GM19043 (cell line): ENCODE data around the gene ANKRD11.

Source experiments
- ATAC-seq: cut with Tn5 transposase; IDR thresholded peaks from one replicate; pipeline ENCODE4 v1.9.1; 2021; ENCODE audit warnings: low read depth; ENCODE audit not compliant: unreplicated experiment

Gene ANKRD11

DNA sequence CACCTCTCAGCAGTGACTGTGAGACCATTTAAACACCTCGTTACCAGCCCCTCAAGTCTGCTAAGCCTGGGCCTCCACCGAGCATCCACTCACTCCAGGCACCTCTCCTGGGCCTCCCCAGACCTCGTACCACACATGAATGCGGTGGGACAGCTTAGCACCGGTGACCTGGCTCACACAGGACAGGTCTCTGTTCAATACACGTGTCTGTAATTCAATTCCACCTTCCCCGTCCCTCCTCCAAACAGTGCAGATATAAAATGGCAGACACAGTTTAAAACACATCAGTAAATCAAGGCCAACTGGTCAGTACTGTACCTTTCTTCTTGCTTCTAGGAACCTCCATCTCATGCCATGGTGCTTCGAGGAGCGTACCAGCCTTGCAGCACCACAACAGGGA lies 199.0 kb downstream of the ANKRD11 start:
- no peak for ATAC-seq

DNA sequence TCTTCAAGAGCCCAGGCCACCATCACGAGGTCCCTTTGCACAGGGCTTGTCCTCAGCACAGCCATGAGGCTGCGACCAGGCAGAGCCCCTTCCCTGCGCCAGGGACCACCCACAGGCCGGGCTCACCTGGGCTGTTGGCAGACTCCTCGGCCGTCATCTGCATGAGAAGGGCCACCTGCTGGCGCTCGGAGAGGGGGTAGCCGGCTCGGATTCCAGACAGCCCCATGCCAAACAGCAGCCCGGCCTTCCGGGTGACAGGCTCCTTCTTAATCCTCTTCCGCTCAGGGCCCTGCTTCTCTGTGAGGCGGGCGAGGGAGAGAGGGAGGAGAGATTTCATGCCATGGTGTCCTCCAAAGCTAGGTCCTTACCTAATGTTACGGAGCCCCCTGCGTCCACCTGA lies 199.5 kb downstream of the ANKRD11 start:
- no peak for ATAC-seq

DNA sequence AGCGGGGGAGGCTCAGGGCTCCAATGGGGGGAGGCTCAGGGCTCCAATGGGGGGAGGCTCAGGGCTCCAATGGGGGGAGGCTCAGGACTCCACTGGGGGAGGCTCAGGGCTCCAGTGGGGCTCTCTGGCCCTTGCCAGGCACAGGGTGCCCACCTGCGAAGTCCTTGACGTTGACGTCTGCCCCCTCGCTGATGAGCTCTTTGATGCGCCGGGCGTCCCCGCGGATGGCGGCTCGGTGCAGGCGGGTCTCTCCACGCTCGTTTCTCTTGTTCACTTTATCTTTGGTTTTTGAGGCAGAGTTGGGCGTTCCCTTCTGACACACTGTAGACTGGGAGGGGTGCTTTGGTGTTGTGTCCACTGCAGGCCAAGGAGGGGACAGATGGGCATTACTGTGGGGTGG lies 199.9 kb downstream of the ANKRD11 start:
- ATAC-seq, result no peak

DNA sequence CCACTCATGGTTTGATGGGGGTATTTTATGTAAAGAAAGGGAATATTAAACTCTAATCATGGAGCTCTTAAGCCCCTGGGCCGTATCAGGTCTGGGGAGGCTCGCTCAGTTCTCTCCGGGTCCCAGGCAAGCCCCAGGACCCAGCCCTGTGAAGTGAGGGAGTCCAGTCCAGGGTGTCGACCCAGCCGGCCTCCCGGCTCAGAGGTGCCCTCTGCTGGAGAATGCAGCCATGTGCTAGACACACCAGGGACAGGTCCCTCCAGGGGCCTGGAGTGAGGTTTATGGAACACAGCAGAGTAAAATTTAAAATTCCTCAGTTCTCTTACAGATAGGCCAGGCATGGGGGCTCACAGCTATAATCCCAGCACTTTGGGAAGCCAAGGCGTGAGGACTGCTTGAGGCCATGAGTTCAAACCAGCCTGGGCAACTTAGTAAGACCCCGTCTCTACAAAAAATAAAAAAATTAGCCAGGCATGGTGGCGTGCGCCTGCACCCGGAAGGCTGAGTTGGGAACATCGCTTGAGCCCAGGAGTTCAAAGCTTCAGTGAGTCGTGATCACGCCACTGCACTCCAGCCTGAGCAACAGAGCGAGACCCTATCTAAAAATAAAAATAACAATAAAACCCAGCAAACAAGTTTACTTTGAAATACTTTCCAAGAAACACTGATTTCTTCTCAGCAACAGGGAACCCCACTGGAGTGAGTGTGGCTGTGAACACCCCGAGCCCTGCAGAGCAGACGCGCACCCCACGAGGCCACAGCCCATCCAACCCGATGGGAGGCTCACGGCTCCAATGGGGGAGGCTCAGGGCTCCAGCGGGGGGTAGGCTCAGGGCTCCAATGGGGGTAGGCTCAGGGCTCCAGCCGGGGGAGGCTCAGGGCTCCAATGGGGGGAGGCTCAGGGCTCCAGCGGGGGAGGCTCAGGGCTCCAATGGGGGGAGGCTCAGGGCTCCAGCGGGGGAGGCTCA lies 200.6 kb downstream of the ANKRD11 start:
- no peak for ATAC-seq

DNA sequence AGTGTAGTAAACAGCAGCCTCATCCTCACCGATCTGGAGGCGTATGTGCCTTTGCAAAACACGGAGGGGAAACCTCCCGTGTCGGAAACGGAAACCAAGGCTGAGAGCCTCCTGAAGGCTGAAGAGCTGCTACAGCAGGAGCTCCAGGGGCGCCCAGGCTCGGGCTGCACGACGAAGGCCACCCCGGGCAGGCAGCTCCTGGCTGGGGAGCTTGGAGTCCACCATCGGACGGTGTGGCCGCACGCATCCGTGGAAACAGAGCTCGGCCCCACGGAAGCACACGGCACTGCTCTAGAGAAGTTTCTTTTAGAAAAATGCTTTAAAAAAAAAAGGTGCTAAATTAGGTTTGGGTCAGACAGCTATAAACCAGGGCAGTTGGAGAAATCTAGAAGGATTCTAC lies 201.4 kb downstream of the ANKRD11 start:
- no peak for ATAC-seq

DNA sequence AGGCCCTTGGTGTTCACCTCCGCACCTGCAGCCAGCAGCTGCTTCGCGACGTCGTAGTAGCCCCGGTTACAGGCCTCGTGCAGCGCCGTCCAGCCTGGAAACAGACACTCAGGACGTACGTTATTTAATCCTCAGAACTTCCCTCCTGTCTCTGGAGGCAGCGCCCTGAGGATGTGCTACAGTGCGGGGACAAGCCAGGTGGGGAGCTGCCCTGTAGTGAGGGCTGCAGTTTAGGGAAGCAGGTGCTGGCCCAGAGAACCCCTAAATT lies 201.8 kb downstream of the ANKRD11 start:
- ATAC-seq, result no peak

DNA sequence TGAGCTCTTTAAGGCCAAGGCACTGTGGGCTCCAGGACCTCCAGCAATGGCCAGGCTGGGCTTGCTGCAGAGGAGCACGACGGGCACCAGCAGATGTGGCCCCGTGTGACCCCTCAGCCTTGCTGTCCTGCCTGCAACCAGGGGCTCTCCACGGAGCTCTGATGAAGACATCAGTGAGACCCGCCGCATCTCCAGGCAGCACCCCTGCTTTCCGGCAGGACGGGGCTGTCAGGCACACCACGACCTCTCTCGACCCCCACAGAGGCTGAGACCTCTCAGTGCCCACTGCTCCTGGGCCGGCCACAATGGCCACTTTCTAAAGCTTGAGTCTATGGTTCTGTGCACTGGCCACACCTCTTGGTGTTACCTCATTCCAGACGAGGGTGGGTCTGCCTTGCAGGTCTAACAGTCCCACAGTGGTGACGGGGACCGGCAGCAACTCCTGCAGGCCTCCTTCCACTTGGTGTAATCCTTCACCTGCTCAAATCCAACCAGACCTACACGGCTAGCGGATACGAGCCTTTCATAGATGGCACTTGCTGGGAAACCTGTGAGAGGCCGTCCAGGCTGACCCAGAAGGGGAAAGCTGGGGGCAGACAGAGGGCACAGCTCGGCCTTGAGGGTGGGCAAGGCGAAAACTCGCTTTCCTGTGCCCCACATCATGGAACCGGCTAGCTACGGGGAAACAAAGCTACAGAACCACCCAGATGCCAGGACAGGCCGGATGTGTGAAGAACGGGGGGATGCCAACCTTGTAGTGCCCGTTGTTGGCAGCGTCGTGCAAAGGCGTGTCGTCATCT lies 202.4 kb downstream of the ANKRD11 start:
- no peak for ATAC-seq

DNA sequence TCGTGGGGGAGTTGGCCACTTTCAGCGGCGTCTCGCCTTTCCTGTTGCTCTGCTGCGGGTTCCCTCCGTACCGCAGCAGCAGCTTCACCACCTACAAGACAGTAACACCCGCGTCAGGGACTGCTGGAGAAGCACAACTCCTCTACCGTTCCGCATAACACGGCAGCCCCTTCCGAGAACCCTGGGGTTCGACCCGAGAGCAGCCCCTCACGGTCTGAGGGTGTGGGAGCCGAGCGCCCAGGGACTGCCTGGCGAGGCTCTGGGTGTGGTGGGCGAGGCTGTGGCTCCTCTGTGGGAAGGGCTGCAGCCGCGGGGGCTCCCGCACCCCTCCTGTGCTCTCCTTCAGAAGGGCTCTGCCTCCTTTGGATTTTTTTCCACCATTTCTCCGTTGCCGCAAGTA lies 204.3 kb downstream of the ANKRD11 start:
- no peak for ATAC-seq

DNA sequence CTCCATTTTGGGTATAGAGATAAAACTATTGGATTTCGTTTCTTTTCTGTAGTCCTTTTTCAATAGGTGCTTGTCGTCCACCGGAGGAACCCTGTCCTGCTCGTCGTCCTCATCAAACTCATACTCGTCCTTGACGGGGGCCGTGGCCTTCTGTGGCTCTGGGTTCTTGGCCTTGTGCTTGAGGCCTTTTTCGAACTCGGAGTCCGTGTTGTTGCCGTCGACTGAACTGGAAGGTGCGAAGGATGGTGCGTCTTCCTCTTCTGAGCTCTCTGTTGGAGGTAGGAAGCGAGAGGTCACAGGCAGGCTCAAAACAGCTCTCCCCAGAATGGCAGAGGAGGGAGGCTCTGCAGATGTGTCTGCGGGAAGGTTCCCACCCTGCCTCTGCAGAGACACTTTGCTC lies 205.0 kb downstream of the ANKRD11 start:
- no peak for ATAC-seq

DNA sequence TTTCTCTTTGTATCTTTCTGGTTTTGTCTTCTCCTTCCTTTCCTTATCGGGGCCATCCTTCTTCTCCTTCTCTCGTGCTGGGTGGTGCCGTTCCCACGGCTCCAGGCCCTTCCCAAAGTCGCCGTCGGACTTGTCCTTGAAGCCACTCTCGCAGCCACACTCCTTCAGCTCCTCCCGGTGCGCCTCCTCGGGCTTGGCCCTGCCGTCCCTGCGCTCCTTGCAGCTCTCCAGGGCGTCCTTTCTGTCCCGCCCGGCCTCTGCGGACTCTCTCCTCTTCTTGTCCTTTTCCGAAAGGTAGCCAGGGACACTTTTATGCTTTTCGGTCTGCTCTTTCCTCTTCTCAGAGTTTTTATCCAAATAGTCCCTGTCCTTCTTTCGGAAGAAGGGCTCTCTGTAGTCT lies 206.9 kb downstream of the ANKRD11 start:
- no peak for ATAC-seq

DNA sequence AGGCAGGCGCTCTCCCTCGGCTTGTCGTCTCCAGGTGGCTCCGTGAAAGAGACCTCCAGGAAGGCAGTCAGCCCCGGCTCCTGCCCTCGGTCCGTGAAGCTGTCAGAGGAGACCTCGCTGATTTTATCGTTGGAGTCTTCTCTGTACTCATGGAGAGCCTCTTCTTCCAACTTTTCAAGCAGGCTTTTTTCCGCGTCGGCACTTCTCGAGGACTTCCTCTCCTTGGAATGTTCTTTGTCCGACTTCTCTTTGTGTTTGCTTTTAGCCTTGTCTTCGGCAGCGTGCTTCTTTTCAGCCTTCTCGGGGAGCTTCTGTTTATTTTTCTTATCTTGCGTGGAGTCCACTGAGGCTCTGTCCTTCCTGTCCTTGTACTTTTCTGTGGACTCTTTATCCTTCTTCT lies 207.8 kb downstream of the ANKRD11 start:
- no peak for ATAC-seq

DNA sequence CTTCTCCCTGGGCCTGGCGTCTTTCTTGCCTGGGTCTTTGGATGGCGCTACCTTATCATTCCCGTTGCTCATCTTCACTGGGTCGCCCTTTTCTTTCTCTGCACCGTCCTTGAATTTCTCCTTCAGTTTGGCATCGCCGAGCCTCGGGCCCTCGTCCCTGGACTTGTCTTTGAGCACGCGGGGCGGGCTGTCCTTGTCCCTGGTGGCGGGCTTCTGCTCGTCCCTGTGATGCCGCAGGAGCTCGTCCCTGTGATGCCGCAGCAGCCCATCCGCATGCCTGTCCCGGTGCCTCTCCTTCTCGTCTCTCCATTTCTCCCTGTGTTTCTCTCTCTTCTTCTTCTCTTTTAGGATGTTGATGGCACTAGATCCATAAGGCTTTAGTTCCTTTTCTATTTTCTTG lies 208.5 kb downstream of the ANKRD11 start:
- ATAC-seq, result no peak

DNA sequence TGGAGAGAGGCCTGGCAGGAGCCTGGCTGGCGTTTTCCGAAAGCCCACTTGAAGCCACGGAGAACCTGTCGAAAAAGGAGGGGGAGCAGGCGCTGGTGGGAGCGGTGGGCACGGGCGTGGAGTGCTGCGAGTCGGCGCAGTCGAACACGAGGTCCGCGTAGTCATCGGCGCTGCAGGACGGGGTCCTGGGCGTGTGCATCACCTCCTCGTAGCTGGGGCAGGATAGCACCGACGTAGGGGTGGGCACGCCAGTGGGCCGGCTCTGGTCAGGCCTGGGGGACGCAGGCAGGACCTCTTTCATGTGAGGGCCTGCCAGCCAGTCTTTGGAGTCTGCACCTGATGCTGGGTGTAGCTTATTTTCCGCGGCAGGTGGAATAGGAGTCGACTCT lies 209.2 kb downstream of the ANKRD11 start:
- no peak for ATAC-seq

DNA sequence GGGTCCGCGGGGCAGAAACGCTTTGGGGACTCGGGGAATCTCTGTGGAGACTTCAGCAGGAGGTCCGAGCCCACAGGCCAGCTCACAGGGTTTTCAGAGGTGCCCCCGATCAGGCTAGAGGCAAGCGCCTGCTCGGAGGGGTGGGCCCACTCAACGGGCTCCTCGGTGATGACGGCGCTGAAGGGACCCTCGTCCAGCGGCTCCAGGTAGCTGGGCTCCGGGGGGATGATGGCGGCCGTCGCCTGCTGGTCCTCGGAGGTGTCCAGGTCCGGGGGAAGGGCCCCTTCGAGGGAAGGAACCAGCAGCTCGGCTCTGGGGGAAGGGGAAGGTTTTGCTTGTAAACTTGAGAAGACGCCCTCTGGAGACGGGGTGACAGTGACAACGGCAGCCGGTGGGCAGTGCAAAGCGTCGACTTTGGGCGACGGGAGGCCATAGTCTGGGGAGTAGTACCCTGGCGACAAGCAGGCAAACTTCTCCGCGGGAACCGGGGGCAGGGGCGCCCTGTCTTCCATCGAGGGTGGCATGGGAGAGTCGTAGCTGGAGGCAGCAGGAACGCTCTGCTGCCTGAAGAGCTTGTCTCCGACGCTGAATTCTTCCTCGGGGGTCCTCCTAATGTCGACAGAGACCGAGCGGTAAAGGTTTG lies 209.7 kb downstream of the ANKRD11 start:
- no peak for ATAC-seq

DNA sequence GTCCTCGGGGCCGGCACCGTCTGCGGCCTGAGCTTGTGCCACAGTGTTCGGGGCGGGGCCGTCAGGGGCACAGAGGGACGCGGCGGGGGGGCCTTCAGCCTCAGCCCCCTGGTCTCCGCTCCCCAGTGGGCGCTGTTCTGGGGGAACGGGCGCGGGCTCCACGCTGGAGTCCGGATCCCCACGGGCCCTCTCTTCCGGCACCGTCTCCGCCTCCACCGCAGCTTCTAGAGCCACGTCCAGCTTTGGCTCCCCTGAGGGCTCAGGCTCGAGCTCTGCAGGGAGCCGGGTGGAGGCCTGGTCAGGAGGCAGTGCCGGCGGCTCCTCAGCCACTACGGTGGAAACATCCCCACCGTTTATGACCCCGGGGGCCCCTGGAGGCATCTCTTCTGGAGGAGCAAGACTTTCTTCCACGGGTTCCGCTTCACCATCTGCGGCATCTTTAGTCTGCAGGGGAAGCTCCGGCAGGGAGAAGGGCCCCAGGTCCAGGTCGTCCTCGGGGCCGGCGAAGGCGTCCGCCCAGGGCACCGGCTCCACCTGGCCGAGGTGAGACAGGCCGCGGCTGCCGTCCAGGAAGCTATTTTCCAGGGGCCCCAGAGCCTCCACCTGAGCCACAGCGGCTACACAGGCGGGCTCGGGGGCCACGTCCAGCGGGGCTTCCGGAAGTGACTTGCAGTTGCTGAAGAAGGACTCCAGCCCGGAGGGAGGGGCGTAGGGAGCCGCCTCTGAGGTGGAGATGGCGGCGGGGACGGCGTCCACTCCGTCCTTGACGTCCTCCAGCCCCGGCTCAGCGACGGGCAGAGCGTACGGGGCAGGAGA lies 210.5 kb downstream of the ANKRD11 start:
- no peak for ATAC-seq

DNA sequence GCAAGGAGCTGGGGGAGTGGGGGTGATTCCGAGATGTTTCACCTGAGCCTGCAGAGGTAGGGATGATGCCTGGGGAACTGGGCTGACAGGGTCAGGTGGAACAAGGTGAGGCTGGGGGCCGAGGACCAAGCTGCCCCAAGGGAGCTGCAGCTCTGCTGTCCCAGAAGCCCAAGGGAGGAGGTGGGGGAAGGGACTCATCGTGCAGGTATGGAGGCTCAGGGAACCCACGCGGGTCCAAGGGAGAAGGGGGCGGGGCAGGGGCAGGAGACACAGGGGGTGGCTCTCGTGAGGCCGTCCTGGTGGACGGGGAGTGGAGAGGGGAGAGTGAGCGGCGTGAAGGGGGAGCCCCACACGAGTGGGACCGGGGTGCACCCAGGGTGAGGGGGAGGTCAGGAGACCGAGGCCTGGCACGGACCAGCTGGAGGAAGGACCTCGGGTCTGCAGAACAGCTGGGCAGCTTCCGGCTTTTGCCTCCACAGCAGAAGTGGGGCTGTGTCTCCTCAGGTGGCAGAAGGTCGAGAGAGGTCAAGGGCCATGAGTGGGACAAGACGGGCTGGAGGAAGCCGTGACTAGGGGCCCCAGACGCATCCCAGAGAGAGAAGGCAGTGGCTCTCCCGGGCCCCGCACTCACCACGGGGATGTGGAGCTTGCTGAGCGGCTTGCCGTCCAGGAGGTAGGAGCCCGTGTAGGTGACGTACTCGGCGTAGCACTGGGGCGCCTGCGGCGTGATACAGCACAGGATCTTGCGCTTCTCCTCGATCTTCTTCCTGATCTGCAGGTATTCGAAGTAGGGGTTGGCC lies 211.7 kb downstream of the ANKRD11 start:
- ATAC-seq, result no peak

DNA sequence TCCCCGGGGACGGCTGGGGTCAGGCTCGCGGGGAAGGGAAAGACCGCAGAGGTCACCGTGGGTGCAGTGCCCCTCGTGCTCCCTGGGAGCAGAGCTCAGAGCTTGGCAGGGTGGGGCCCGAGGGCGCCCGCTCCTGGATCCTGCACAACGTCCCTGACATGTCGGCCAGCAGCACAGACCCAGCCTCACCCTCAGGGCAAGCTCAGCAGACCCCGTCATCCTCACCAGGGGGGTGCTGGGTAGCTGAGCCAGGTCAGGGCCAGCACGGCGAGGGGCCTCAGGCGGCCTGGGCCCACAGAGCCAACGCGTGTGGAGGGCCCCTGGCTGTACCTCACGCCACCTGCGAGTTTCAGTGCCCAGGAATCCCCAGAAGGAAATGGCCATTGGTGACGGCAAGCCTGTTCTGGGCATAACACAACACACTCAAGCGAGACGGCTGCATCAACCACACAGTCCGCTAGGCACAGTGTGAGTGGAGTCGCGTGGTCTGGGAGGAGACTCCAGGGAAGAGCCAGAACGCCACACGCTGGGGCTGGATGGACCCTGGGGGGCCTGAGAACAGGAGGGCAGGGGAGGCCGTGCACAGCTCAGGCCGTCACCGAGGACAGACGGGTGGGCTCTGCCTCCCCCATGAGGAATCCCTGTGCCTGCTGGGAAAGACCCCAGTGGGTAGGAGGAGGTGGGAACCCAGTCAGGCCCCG lies 212.6 kb downstream of the ANKRD11 start:
- no peak for ATAC-seq

DNA sequence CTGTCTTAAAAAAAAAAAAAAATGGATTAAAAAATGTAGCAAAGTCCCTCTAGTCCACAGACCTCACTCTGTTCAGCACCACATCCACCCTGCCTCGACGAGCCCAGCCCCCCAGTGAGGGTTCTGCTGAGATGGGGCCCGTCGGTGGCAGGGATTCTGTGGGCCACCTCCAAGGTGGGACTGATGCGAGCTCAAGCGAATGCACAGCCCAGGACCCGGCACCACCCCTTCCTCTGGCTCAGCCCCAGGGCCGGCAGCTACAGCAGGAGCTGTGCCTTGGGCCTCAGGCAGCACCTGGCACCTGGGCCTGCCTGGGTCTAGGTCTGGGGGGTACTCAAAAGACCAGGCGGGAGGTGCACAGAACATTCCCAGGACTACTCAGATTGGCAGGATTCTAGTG lies 213.3 kb downstream of the ANKRD11 start:
- ATAC-seq, result no peak
